ENCODE measurements around the gene WRNIP1. TPM values are rescaled to one million over a fixed set of nuclear protein-coding genes. Genes with fewer than 3 reads are reported as not detected.
A peak's percentile ranks its signal among the peaks of the same experiment; 100 is the strongest.

WRNIP1 gene
- total and polyA plus RNA-seq, 9 of the 15 experiments (the other 6 are each of a cell fraction or from before 2014, with no cell fraction given), result 13.2 to 63.6 (median 48.6) TPM

DNA sequence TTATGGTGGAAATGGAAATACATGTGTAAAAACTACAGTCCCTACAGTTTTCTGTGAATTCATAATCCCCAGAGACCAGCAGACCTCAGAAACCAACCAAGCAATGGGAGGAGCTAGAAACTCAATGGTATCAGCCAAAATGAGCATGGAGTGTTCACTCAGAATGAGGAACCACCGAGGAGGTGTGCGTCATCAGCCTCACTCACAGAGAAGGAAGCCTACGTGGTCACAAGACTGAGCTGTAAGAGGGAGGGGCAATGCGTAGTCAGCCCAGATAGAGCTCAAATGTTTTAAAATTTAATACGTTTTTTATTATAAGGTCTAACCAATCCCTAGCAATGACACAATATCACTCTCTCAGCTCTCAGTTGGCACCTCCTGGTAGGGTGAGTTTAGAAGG is 31.9 kb upstream of the WRNIP1 start (continued):
- TF ChIP-seq MAFF (IDR thresholded peaks at IDR 0.05; ENCODE audit: low read length), result no peak
- peak; percentile 10; the same call in 1 of the 2 replicates for TF ChIP-seq CTBP1 (IDR thresholded peaks at IDR 0.05; ENCODE audit: borderline replicate concordance)
- TF ChIP-seq TOE1 (IDR thresholded peaks at IDR 0.05; ENCODE audit: borderline replicate concordance), result peak; percentile 78; the same call in 1 of the 2 replicates
- no peak for TF ChIP-seq TOE1 (CRISPR knock-in tag; IDR thresholded peaks at IDR 0.05; ENCODE audit: borderline replicate concordance, low read depth)
- TF ChIP-seq CHD7 (IDR thresholded peaks at IDR 0.05; ENCODE audit: low read depth, low read length), result no peak
- TF ChIP-seq ID3 (CRISPR knock-in tag; IDR thresholded peaks at IDR 0.05), result no peak
- 0 out of 2 replicates have a peak, but pooled peaks have one; percentile 5 for TF ChIP-seq ID3 (tag; IDR thresholded peaks at IDR 0.05)
- TF ChIP-seq NFATC3 (IDR thresholded peaks at IDR 0.05), result no peak
- no peak for TF ChIP-seq ZC3H11A (IDR thresholded peaks at IDR 0.05; ENCODE audit: low read depth, low read length)
- TF ChIP-seq SMARCA4 (IDR thresholded peaks at IDR 0.05), result peak; percentile 65; the same call in 1 of the 2 replicates
- TF ChIP-seq, protein P1, sequence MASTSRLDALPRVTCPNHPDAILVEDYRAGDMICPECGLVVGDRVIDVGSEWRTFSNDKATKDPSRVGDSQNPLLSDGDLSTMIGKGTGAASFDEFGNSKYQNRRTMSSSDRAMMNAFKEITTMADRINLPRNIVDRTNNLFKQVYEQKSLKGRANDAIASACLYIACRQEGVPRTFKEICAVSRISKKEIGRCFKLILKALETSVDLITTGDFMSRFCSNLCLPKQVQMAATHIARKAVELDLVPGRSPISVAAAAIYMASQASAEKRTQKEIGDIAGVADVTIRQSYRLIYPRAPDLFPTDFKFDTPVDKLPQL (IDR thresholded peaks at IDR 0.05; ENCODE audit: extremely low read depth, insufficient read length), result no peak
- TF ChIP-seq XRCC3 (IDR thresholded peaks at IDR 0.05), result no peak
- TF ChIP-seq IFI16 (CRISPR knock-in tag; IDR thresholded peaks at IDR 0.05), result no peak
- TF ChIP-seq FOXK1 (CRISPR knock-in tag; IDR thresholded peaks at IDR 0.05; ENCODE audit: borderline replicate concordance), result no peak
- no peak for TF ChIP-seq ZNF717 (CRISPR knock-in tag; IDR thresholded peaks at IDR 0.05)
- TF ChIP-seq NFE2L1 (tag; IDR thresholded peaks at IDR 0.05; ENCODE audit: borderline replicate concordance, low read depth), result no peak
